GM23338 (cell line): ENCODE measurements around the gene CAMSAP1. TPM values are rescaled to one million over a fixed set of nuclear protein-coding genes. Genes with fewer than 3 reads are reported as not detected.

Source experiments
- ATAC-seq: fragments of 200-7000 bp; cut with Tn5 transposase; 3 replicates; pipeline ENCODE4 v1.9.1; 2020
- DNase-seq: peaks from one replicate; pipeline ENCODE4 v3.0.0-alpha.2; 2015; ENCODE audit warnings: low spot score
- H2AFZ ChIP-seq: fragments of 200-600 bp; sonication (generic); 2 replicates; pipeline ENCODE4 v1.8.0; 2016; ENCODE audit warnings: antibody characterized with exemption, mild to moderate bottlenecking, moderate library complexity
- H3F3A ChIP-seq: fragments of 200-600 bp; sonication (generic); replicated peaks from 2 replicates; pipeline ENCODE4 v1.8.0; 2017; ENCODE audit warnings: antibody characterized with exemption, mixed run types, low read depth
- H3K27ac ChIP-seq: fragments of 200-600 bp; sonication (generic); 2 replicates; pipeline ENCODE4 v1.6.1; 2016; ENCODE audit warnings: low read depth
- H3K27me3 ChIP-seq: fragments of 200-600 bp; sonication (generic); 2 replicates; pipeline ENCODE4 v1.8.0; 2016; ENCODE audit warnings: mild to moderate bottlenecking, mixed run types, moderate library complexity; ENCODE audit not compliant: insufficient read depth
- H3K36me3 ChIP-seq: fragments of 200-600 bp; sonication (generic); 2 replicates; pipeline ENCODE4 v1.8.0; 2016; ENCODE audit warnings: mild to moderate bottlenecking; ENCODE audit not compliant: insufficient read depth
- H3K4me1 ChIP-seq: fragments of 200-600 bp; sonication (generic); 2 replicates; pipeline ENCODE4 v1.8.0; 2016; ENCODE audit warnings: mild to moderate bottlenecking, moderate library complexity; ENCODE audit not compliant: insufficient read depth
- H3K4me2 ChIP-seq: fragments of 200-600 bp; sonication (generic); 2 replicates; pipeline ENCODE4 v1.7.1; 2017; ENCODE audit warnings: mixed run types
- H3K4me3 ChIP-seq: fragments of 200-600 bp; sonication (generic); 2 replicates; pipeline ENCODE4 v1.6.1; 2016; ENCODE audit warnings: mixed run types
- H3K79me2 ChIP-seq: fragments of 200-600 bp; sonication (generic); replicated peaks from 2 replicates; pipeline ENCODE4 v1.8.0; 2017; ENCODE audit warnings: mild to moderate bottlenecking; ENCODE audit not compliant: insufficient read depth
- H3K9me2 ChIP-seq: fragments of 200-600 bp; sonication (generic); 2 replicates; pipeline ENCODE4 v1.8.0; 2017; ENCODE audit not compliant: insufficient read depth
- H4K20me1 ChIP-seq: fragments of 200-600 bp; sonication (generic); replicated peaks from 2 replicates; pipeline ENCODE4 v1.8.0; 2017; ENCODE audit warnings: mild to moderate bottlenecking; ENCODE audit not compliant: insufficient read depth
- H3K27ac Mint-ChIP-seq: 2 replicates; pipeline ENCODE4 v1.8.0; 2020; ENCODE audit warnings: inconsistent platforms, mild to moderate bottlenecking, moderate library complexity, mixed read lengths
- H3K27me3 Mint-ChIP-seq: 3 replicates; pipeline ENCODE4 v1.8.0; 2022; ENCODE audit warnings: low read depth, mild to moderate bottlenecking, moderate library complexity, mixed read lengths, inconsistent platforms; ENCODE audit not compliant: insufficient read depth, poor library complexity
- H3K36me3 Mint-ChIP-seq: 3 replicates; pipeline ENCODE4 v1.8.0; 2021; ENCODE audit warnings: low read depth, mild to moderate bottlenecking, inconsistent platforms, moderate library complexity, mixed read lengths
- H3K4me1 Mint-ChIP-seq: 3 replicates; pipeline ENCODE4 v1.8.0; 2020; ENCODE audit warnings: mild to moderate bottlenecking, inconsistent platforms, mixed read lengths
- H3K4me3 Mint-ChIP-seq: 3 replicates; pipeline ENCODE4 v1.8.0; 2021; ENCODE audit warnings: moderate library complexity, mild to moderate bottlenecking, inconsistent platforms, mixed read lengths
- H3K9me3 Mint-ChIP-seq: 3 replicates; pipeline ENCODE4 v1.8.0; 2020; ENCODE audit warnings: moderate library complexity, mild to moderate bottlenecking, inconsistent platforms, mixed read lengths
- CREB1 ChIP-seq: fragments of 250-450 bp; sonication (Bioruptor Pico); IDR thresholded peaks from 2 replicates; pipeline ENCODE4 v1.5.0; 2020; ENCODE audit warnings: low read depth, mild to moderate bottlenecking, moderate library complexity
- CTCF ChIP-seq, 2 experiments: fragments of 200-600 bp in 1 of 2; sonication (generic) in 1 of 2; conservative IDR thresholded peaks; 2 replicates each; pipeline versions ENCODE4 v1.5.1 to v1.6.1; 2016 to 2017; ENCODE audit warnings: antibody characterized with exemption in 2 of 2, low read depth in 2 of 2, mild to moderate bottlenecking in 2 of 2, moderate library complexity in 1 of 2
- ETS1 ChIP-seq: IDR thresholded peaks from 2 replicates; pipeline ENCODE4 v1.6.1; 2016; ENCODE audit warnings: antibody characterized with exemption
- EZH2 ChIP-seq: fragments of 200-600 bp; sonication (generic); IDR thresholded peaks from one replicate; pipeline ENCODE4 v1.8.0; 2017; ENCODE audit warnings: antibody characterized with exemption, mild to moderate bottlenecking, low read depth; ENCODE audit not compliant: unreplicated experiment
- EZH2phosphoT487 ChIP-seq: fragments of 200-600 bp; sonication (generic); IDR thresholded peaks from one replicate; pipeline ENCODE4 v1.8.1; 2018; ENCODE audit warnings: antibody characterized with exemption; ENCODE audit not compliant: unreplicated experiment
- JUNB ChIP-seq: IDR thresholded peaks from one replicate; pipeline ENCODE4 v1.6.1; 2016; ENCODE audit warnings: antibody characterized with exemption; ENCODE audit not compliant: unreplicated experiment
- NANOG ChIP-seq: IDR thresholded peaks from 2 replicates; pipeline ENCODE4 v1.6.1; 2016; ENCODE audit warnings: antibody characterized with exemption, borderline replicate concordance
- POLR2AphosphoS5 ChIP-seq: IDR thresholded peaks from 2 replicates; pipeline ENCODE4 v1.6.1; 2016; ENCODE audit warnings: antibody characterized with exemption, low read depth
- REST ChIP-seq: IDR thresholded peaks from one replicate; pipeline ENCODE4 v1.6.1; 2018; ENCODE audit warnings: antibody characterized with exemption; ENCODE audit not compliant: unreplicated experiment
- STAT1 ChIP-seq: IDR thresholded peaks from one replicate; pipeline ENCODE4 v1.6.1; 2016; ENCODE audit warnings: antibody characterized with exemption; ENCODE audit not compliant: unreplicated experiment
- ZNF114 ChIP-seq: fragments of 250-450 bp; sonication (Bioruptor Pico); IDR thresholded peaks from 2 replicates; pipeline ENCODE4 v1.5.0; 2020; ENCODE audit warnings: mild to moderate bottlenecking, moderate library complexity
- ZNF331 ChIP-seq: fragments of 250-450 bp; sonication (Bioruptor Pico); IDR thresholded peaks from 2 replicates; pipeline ENCODE4 v1.5.0; 2020; ENCODE audit warnings: low read depth, mild to moderate bottlenecking, moderate library complexity
- ZNF462 ChIP-seq: fragments of 250-450 bp; sonication (Bioruptor Pico); IDR thresholded peaks from 2 replicates; pipeline ENCODE4 v1.5.0; 2020; ENCODE audit warnings: mild to moderate bottlenecking, moderate library complexity
- polyA plus RNA-seq: library from polyadenylated mRNA; unstranded; fragments of >200 nt; fragmentation: Nextera tagmentation; extraction: Ambion mirVana; gene quantifications from 2 replicates; pipeline ENCODE4 v1.2.1, GENCODE V29; 2016
- total RNA-seq: library from RNA; depleted of rRNA; stranded (reverse); fragments of >200 nt; shearing (Covaris generic); gene quantifications from 2 replicates; pipeline ENCODE4 v1.2.3, GENCODE V29; 2014

CAMSAP1 gene
- total and polyA plus RNA-seq, 2 experiments from 2014 or later = 6.9 to 75.4 TPM

GRCh38 chr9:135833864-135834263 lies 73.5 kb downstream of the CAMSAP1 start:
- no peak for TF ChIP-seq POLR2AphosphoS5
- no peak for TF ChIP-seq ETS1
- no peak for TF ChIP-seq CTCF (conservative IDR thresholded peaks at IDR 0.05; ENCODE audit: low read depth in 2 of 2)
- no peak for TF ChIP-seq ZNF114
- TF ChIP-seq EZH2 = no peak
- TF ChIP-seq JUNB = no peak
- no peak for TF ChIP-seq ZNF462 (CRISPR knock-in tag)
- TF ChIP-seq CREB1 (CRISPR knock-in tag) = no peak
- no peak for TF ChIP-seq NANOG
- TF ChIP-seq EZH2phosphoT487 = no peak
- TF ChIP-seq REST = no peak
- no peak for TF ChIP-seq ZNF331 (CRISPR knock-in tag)
- no peak for TF ChIP-seq STAT1
- no peaks in the 10 kb centered on the region for H3K36me3 ChIP-seq
- H2AFZ ChIP-seq = no peak overlapping the region
- no peak overlapping the region for H3K4me3 ChIP-seq
- no peak for DNase-seq
- H3K27me3 ChIP-seq = no peaks in the 10 kb centered on the region
- H3K27ac ChIP-seq = peak overlapping the region; percentile 59; the same call in 1 of the 2 replicates
- Mint-ChIP-seq H3K27me3 (no peaks in the 10 kb centered on the region), H3K36me3 (peaks cover 3% of the 10 kb centered on the region; the same call in 2 of the 3 replicates), H3K9me3 (0 out of 3 replicates have a peak, but pooled peaks cover under 1% of the 10 kb centered on the region), H3K4me3 (no peak overlapping the region), H3K4me1 (no peaks in the 10 kb centered on the region), H3K27ac (no peak overlapping the region)
- no peak overlapping the region for H3K4me2 ChIP-seq
- no peaks in the 10 kb centered on the region for H3K9me2 ChIP-seq
- ATAC-seq = no peak
- peaks cover 32% of the 10 kb centered on the region for H4K20me1 ChIP-seq
- H3K79me2 ChIP-seq = peaks cover 86% of the 10 kb centered on the region
- no peaks in the 10 kb centered on the region for H3F3A ChIP-seq
- H3K4me1 ChIP-seq = no peaks in the 10 kb centered on the region
